Esophagus squamous epithelium (tissue), 4 donors: ENCODE measurements around the gene C11orf24.

Experiments used
- CTCF ChIP-seq, 6 experiments: fragments of 450-650 bp in 4 of 6; fragments of 200-600 bp in 2 of 6; sonication (generic) in 2 of 6; IDR thresholded peaks; one replicate each; pipeline ENCODE4 v1.5.1; 2016 to 2019; ENCODE audit warnings: antibody characterized with exemption in 6 of 6, mild to moderate bottlenecking in 4 of 6, moderate library complexity in 4 of 6
- POLR2A ChIP-seq, 4 donors: fragments of 450-650 bp; IDR thresholded peaks; one replicate each; pipeline ENCODE4 v1.6.1; 2017; ENCODE audit warnings: antibody characterized with exemption in 4 of 4, mild to moderate bottlenecking in 4 of 4, moderate library complexity in 3 of 4

GRCh38 chr11:68216171-68216938 lies 55.4 kb downstream of the C11orf24 start:
- TF ChIP-seq CTCF (IDR thresholded peaks at IDR 0.05) (no peak), POLR2A (IDR thresholded peaks at IDR 0.05) (no peak)
